ENCODE measurements around the gene HSPG2. TPM values are rescaled to one million over a fixed set of nuclear protein-coding genes. Genes with fewer than 3 reads are reported as not detected.

The HSPG2 gene
- total and polyA plus RNA-seq, 10 of the 15 experiments (the other 5 are each of a cell fraction or from before 2014, with no cell fraction given): 0.30 to 3.4 (median 0.73) TPM; not detected in 2

- no peaks in the 10 kb centered on the region for H3K4me1 ChIP-seq (ENCODE audit: control insufficient read depth, insufficient read depth, low read length)
- SMC1A ChIA-PET (ENCODE audit: uncharacterized antibody, unreplicated experiment): no interaction called here
- CTCF ChIA-PET: no interaction called here
- H3K27ac ChIP-seq (ENCODE audit: control insufficient read depth, insufficient read depth): no peak overlapping the region
- H3K79me2 ChIP-seq (ENCODE audit: control insufficient read depth, insufficient read depth, low read length): no peaks in the 10 kb centered on the region
- H3K4me2 ChIP-seq (ENCODE audit: control insufficient read depth, insufficient read depth): no peak overlapping the region
- no peaks in the 10 kb centered on the region for H3K9me3 ChIP-seq (replicated peaks; ENCODE audit: control insufficient read depth, insufficient read depth, low read length)
- TF ChIP-seq NRF1 (conservative IDR thresholded peaks at IDR 0.05; ENCODE audit: low read depth, low read length): no peak
- no peak for TF ChIP-seq KLF5 (IDR thresholded peaks at IDR 0.05; ENCODE audit: partially characterized antibody)
- no peak for TF ChIP-seq CHD1 (IDR thresholded peaks at IDR 0.05; ENCODE audit: low read depth, low read length)
- no peak for TF ChIP-seq ZNF687 (IDR thresholded peaks at IDR 0.05)
- TF ChIP-seq TBL1XR1 (IDR thresholded peaks at IDR 0.05; ENCODE audit: low read depth, low read length): no peak
- no peak for TF ChIP-seq WRNIP1 (IDR thresholded peaks at IDR 0.05; ENCODE audit: borderline replicate concordance, low read depth, low read length)
- no peak for TF ChIP-seq SIN3A (IDR thresholded peaks at IDR 0.05; ENCODE audit: low read depth, low read length)
- RAD21 ChIA-PET (ENCODE audit: unreplicated experiment): no interaction called here
- no peak overlapping the region; the same call in 1 of the 2 replicates for H2AFZ ChIP-seq (ENCODE audit: control insufficient read depth, low read depth, low read length)
- no peak overlapping the region for H3K4me3 ChIP-seq
- no peaks in the 10 kb centered on the region for H4K20me1 ChIP-seq (ENCODE audit: control insufficient read depth, insufficient read depth)
- no TSS peak for BruUV-seq (replicated peaks)
- ATAC-seq: no peak
- FAIRE-seq: no peak
- POLR2A ChIA-PET: interaction anchor here (0.7 kb wide), 1 partner anchor 68 kb away, joined by 7 read pairs; no protein-coding TSS in a partner anchor
- H3K27me3 ChIP-seq (replicated peaks in 1 of 2; ENCODE audit: control insufficient read depth in 2 of 2, insufficient read depth in 2 of 2, low read length in 1 of 2): peaks cover 0 to 3% of the 10 kb centered on the region in 2 experiments; a peak in 1 of 4 replicates
- DNase-seq (ENCODE audit: low read depth, low spot score): no peak
- H3K9ac ChIP-seq (ENCODE audit: control insufficient read depth, insufficient read depth, low read length): no peak overlapping the region
- no peaks in the 10 kb centered on the region for H3K36me3 ChIP-seq (ENCODE audit: control insufficient read depth in 2 of 2, insufficient read depth in 2 of 2, low read length in 1 of 2)
- intact Hi-C loops (cut with micrococcal nuclease; ENCODE audit: unreplicated experiment) (no loop called here), in situ Hi-C loops (cut with MboI) (no loop called here)
- 50% methylated on average over 11 of the region's 11 CpGs for WGBS (ENCODE audit: insufficient coverage, insufficient replicate concordance, low lambda C conversion rate, missing lambda C conversion rate)
Measured at GRCh38 chr1:21946836-21947587, 9.9 kb upstream of the HSPG2 start.

Measured in GM12878 (cell line).